HL-60/S4 treated with retinoic acid at 250 ng/mL for 4 days and 3 days (cell line): Measurements from ENCODE around the gene HDAC4.

Experiments
- in situ Hi-C: fragments of 300-500 bp; cut with MboI; formaldehyde crosslinking; loops from 2 replicates; pipeline ENCODE4 v1.7.0; 2022; ENCODE audit warnings: low sequenced_read_pairs

The HDAC4 gene

GRCh38 chr2:239226677-239227581 is 173.9 kb downstream of the HDAC4 start:
- in situ Hi-C loops, result no loop called here

GRCh38 chr2:239225871-239226561 is 174.8 kb downstream of the HDAC4 start:
- in situ Hi-C loops, result no loop called here

- in situ Hi-C loops, result no loop called here
These were observed 175.4 kb downstream of the HDAC4 start for GRCh38 chr2:239225371-239225851.

GRCh38 chr2:239224955-239225354 is 175.9 kb downstream of the HDAC4 start:
- in situ Hi-C loops, result no loop called here

- in situ Hi-C loops, result no loop called here
These were observed 176.6 kb downstream of the HDAC4 start for GRCh38 chr2:239224199-239224570.

GRCh38 chr2:239223310-239224198 is 177.3 kb downstream of the HDAC4 start:
- in situ Hi-C loops, result no loop called here

- in situ Hi-C loops, result no loop called here
These were observed 178.0 kb downstream of the HDAC4 start for GRCh38 chr2:239222706-239223309.

GRCh38 chr2:239222312-239222660 is 178.5 kb downstream of the HDAC4 start:
- in situ Hi-C loops, result no loop called here

GRCh38 chr2:239220981-239221396 is 179.8 kb downstream of the HDAC4 start:
- in situ Hi-C loops, result no loop called here

- in situ Hi-C loops, result no loop called here
These were observed 180.5 kb downstream of the HDAC4 start for GRCh38 chr2:239220341-239220740.

- in situ Hi-C loops, result no loop called here
These were observed 184.1 kb downstream of the HDAC4 start for GRCh38 chr2:239216614-239217273.

- in situ Hi-C loops, result no loop called here
These were observed 184.7 kb downstream of the HDAC4 start for GRCh38 chr2:239215988-239216613.

GRCh38 chr2:239215136-239215925 is 185.5 kb downstream of the HDAC4 start:
- in situ Hi-C loops, result no loop called here

GRCh38 chr2:239214725-239215124 is 186.1 kb downstream of the HDAC4 start:
- in situ Hi-C loops, result no loop called here

GRCh38 chr2:239213643-239214101 is 187.1 kb downstream of the HDAC4 start:
- in situ Hi-C loops, result no loop called here

GRCh38 chr2:239212929-239213642 is 187.7 kb downstream of the HDAC4 start:
- in situ Hi-C loops, result no loop called here

GRCh38 chr2:239212121-239212928 is 188.5 kb downstream of the HDAC4 start:
- in situ Hi-C loops, result no loop called here
